A673 (cell line): ENCODE measurements around the gene MISP. TPM values are rescaled to one million over a fixed set of nuclear protein-coding genes. Genes with fewer than 3 reads are reported as not detected.

ENCODE experiments used
- BruUV-seq: library from RNA; stranded (reverse); fragments of 400-500 nt; replicated peaks from 2 replicates; lab custom pipeline; 2021; lab: Mats Ljungman, UMichigan
- CTCF ChIA-PET: fragments of 300-600 bp; sonication (Branson Sonifier 250); formaldehyde crosslinking; loops from one replicate; lab custom pipeline; 2022; ENCODE audit warnings: antibody characterized with exemption; lab: Charles Lee
- POLR2A ChIA-PET: fragments of 300-600 bp; sonication (Branson Sonifier 250); formaldehyde crosslinking; loops from one replicate; lab custom pipeline; 2022; ENCODE audit warnings: antibody characterized with exemption; ENCODE audit not compliant: low non-redundant PET; lab: Charles Lee
- DNase-seq: peaks from one replicate; pipeline ENCODE4 v3.0.0-alpha.2; 2015; ENCODE audit warnings: low spot score
- H3K27ac ChIP-seq: fragments of 200-600 bp; sonication (generic); 2 replicates; pipeline ENCODE4 v1.5.1; 2016; ENCODE audit warnings: mixed run types, low read depth, mild to moderate bottlenecking, mixed read lengths, antibody characterized with exemption, low read length; ENCODE audit not compliant: poor library complexity, severe bottlenecking
- H3K27me3 ChIP-seq: fragments of 200-600 bp; sonication (generic); replicated peaks from 2 replicates; pipeline ENCODE4 v1.6.1; 2017; ENCODE audit warnings: mixed run types, low read depth, mild to moderate bottlenecking, mixed read lengths, antibody characterized with exemption, low read length; ENCODE audit not compliant: insufficient read depth, poor library complexity
- H3K36me3 ChIP-seq: fragments of 200-600 bp; sonication (generic); 2 replicates; pipeline ENCODE4 v1.6.1; 2016; ENCODE audit warnings: mixed run types, mild to moderate bottlenecking, mixed read lengths, antibody characterized with exemption, low read length; ENCODE audit not compliant: insufficient read depth, poor library complexity, severe bottlenecking
- H3K4me1 ChIP-seq: fragments of 200-600 bp; sonication (generic); 2 replicates; pipeline ENCODE4 v1.6.1; 2017; ENCODE audit warnings: mixed run types, mild to moderate bottlenecking, mixed read lengths, antibody characterized with exemption, low read length; ENCODE audit not compliant: insufficient read depth, poor library complexity, severe bottlenecking
- H3K4me3 ChIP-seq: fragments of 200-600 bp; sonication (generic); 2 replicates; pipeline ENCODE4 v1.5.1; 2016; ENCODE audit warnings: low read depth, mixed run types, mild to moderate bottlenecking, mixed read lengths, low read length; ENCODE audit not compliant: poor library complexity, severe bottlenecking
- H3K9me3 ChIP-seq: fragments of 200-600 bp; sonication (generic); 2 replicates; pipeline ENCODE4 v1.6.1; 2016; ENCODE audit warnings: mixed run types, low read depth, mild to moderate bottlenecking, mixed read lengths, antibody characterized with exemption, low read length; ENCODE audit not compliant: poor library complexity, severe bottlenecking
- EZH2 ChIP-seq: fragments of 200-600 bp; sonication (generic); IDR thresholded peaks from 2 replicates; pipeline ENCODE4 v1.6.1; 2017; ENCODE audit warnings: borderline replicate concordance, low read depth, mild to moderate bottlenecking, mixed read lengths, antibody characterized with exemption, low read length; ENCODE audit not compliant: poor library complexity, severe bottlenecking
- intact Hi-C: fragments of 100-400 bp; cut with micrococcal nuclease; formaldehyde crosslinking; loops from one replicate; pipeline ENCODE4 v1.10.0; 2022; ENCODE audit not compliant: unreplicated experiment
- total RNA-seq: library from RNA; stranded (reverse); gene quantifications from 2 replicates; pipeline ENCODE4 v1.2.3, GENCODE V29; 2021
- TF ChIP-seq, protein P1 (sequence below): fragments of 300-800, 200-600 bp; sonication (generic); conservative IDR thresholded peaks from 2 replicates; pipeline ENCODE4 v1.5.1; 2017; ENCODE audit warnings: low read depth, mild to moderate bottlenecking, antibody characterized with exemption, low read length, moderate library complexity, mixed read lengths

Gene MISP
- total RNA-seq, 1 experiment from 2014 or later = 0.11 TPM

DNA sequence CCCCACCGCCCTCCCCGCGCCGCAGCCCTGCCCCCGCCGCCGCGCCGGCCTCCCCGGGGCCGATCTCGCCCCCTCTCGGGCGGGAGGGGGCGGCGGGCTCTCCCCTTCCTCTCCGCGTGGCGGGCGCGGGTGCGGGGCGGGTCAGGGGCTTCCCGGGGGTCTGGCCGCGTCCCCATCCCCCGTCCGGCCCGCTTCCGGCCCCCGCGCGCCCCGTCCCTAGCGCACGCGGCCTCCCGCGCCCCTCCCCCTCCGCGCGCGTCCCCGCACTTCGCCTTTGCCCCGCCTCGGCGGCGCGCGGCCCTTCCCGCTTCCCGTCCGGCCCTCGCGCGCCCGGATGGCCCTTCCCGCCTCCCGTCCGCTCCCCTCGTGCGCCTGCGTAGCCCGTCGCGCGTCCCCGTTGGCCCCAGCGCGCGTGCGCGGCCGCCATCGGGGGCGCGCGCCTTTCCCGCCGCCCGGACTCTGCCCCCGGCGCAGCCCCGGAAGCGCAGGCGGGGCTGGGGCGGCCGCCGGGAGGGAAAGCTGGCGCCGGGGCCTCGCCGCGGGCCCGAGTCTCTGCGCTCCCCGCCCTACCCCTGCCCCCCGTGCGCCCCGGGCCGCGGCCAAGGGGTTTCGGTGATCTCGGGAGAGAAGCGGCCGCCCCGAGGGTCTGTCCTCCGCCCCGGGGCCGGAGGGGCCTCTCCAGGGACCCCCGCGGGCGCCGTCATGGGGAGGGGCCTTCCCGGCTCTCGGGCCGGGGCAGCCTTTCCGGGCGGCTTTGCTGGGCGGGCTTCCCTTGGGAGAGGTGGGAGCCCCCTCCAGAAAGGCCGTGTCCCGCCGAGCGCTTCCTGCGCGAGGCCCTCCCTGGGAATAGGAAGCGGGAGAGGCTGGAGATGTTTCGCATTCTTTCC lies 46.9 kb downstream of the MISP start:
- no TSS peak for BruUV-seq
- Histone ChIP-seq H3K4me1 (peaks cover 48% of the 10 kb centered on the region), H3K36me3 (peaks cover 34% of the 10 kb centered on the region), H3K27me3 (no peaks in the 10 kb centered on the region), H3K9me3 (no peaks in the 10 kb centered on the region), H3K27ac (peak overlapping the region; percentile 99), H3K4me3 (peak overlapping the region; percentile 99)
- POLR2A ChIA-PET = interaction anchor here (0.5 to 0.6 kb wide), 2 partner anchors 9 to 117 kb away, joined by 3 to 4 read pairs; no protein-coding TSS in a partner anchor
- intact Hi-C loops = no loop called here
- no peak for TF ChIP-seq EZH2
- TF ChIP-seq, protein P1, sequence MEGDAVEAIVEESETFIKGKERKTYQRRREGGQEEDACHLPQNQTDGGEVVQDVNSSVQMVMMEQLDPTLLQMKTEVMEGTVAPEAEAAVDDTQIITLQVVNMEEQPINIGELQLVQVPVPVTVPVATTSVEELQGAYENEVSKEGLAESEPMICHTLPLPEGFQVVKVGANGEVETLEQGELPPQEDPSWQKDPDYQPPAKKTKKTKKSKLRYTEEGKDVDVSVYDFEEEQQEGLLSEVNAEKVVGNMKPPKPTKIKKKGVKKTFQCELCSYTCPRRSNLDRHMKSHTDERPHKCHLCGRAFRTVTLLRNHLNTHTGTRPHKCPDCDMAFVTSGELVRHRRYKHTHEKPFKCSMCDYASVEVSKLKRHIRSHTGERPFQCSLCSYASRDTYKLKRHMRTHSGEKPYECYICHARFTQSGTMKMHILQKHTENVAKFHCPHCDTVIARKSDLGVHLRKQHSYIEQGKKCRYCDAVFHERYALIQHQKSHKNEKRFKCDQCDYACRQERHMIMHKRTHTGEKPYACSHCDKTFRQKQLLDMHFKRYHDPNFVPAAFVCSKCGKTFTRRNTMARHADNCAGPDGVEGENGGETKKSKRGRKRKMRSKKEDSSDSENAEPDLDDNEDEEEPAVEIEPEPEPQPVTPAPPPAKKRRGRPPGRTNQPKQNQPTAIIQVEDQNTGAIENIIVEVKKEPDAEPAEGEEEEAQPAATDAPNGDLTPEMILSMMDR = no peak
- CTCF ChIA-PET = no interaction called here
- DNase-seq = peak; percentile 96

DNA sequence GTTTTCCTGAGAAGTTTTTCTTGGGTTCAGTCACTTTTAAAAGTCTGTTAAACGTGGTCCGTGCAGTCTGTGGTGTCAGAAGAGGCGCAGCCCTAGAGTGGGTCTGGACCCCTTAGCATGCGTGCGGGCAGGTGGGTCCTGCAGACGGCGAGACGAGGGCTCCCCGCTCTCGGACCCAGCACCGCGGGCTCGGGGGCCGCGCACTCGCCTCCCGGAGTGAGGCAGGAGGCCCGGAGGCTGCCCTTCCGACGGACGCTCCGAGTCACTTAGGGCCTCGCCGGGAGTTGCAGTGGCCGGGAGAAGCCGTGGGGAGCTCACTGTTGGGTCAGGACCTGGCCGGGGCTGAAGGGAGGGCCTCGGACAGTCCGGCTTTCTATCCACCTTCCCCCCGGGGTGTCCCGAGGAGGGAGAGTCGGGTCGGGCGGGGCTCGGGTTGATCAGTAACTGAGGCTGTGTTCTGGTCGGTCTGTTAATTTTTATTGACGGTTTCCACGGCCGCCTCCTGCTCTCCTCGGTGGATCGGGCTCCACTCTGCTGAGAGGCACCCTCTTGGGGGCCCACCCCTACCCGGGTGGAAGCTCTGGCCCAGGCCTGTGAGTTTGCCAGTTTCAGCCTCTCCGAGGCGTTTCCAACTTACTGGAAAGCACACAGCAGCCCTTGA lies 47.6 kb downstream of the MISP start:
- ChIA-PET CTCF (interaction anchor here (1.0 kb wide), 1 partner anchor 64 kb away, joined by 3 read pairs; no protein-coding TSS in a partner anchor), POLR2A (interaction anchor here (0.5 to 0.6 kb wide), 2 partner anchors 9 to 118 kb away, joined by 3 to 4 read pairs; no protein-coding TSS in a partner anchor)
- H3K27ac ChIP-seq = peak overlapping the region; percentile 99
- peaks cover 39% of the 10 kb centered on the region for H3K36me3 ChIP-seq
- peak overlapping the region; percentile 99 for H3K4me3 ChIP-seq
- no peak for DNase-seq
- TF ChIP-seq, protein P1 = no peak
- no peak for TF ChIP-seq EZH2
- H3K9me3 ChIP-seq = no peaks in the 10 kb centered on the region
- BruUV-seq = no TSS peak
- peaks cover 56% of the 10 kb centered on the region for H3K4me1 ChIP-seq
- intact Hi-C loops = no loop called here
- H3K27me3 ChIP-seq = no peaks in the 10 kb centered on the region

DNA sequence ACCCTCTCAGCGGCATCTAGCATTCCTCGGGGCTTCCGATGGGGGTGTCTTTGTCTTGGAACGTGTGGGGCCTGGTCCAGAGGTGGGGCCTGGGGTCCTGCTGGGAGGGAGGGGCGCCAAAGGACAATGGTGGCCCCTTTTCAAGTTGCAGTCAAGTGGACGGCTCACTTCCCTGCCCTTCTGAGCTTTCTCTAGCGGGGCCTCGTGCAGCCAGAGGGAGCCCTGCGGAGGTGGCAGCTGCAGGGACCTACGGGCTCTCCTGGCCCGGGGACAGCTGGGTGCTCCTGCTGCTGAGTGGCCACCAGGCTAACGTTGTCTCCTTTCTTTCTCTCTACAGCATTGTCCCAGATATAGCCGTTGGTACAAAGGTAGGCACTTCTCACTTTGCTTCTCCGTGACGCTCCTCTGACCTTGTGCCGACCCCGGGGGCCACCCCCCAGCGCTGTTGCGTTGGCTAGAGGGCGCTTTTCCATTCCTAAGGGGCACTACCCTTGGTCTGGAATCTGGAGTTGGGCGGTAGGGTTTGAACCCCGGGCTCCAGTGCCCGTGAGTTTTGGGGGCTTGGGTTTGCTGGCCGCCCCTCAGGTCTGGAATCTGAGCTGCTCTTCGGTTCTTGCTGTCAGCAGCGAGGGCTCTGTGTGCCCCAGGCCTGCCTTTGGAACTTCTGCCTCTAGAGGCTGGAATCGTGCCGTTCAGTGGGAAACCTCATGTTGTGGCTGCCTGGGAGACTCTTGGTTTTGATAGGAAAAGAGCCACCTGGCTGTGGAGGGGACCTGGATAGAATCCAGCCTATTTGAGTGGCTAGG lies 48.4 kb downstream of the MISP start:
- ChIA-PET CTCF (interaction anchor here (0.6 to 1.0 kb wide), 2 partner anchors 65 to 304 kb away, joined by 3 to 4 read pairs; no protein-coding TSS in a partner anchor), POLR2A (no interaction called here)
- TF ChIP-seq, protein P1 = peak; percentile 21; the same call in 1 of the 2 replicates
- no peak for TF ChIP-seq EZH2
- Histone ChIP-seq H3K9me3 (no peaks in the 10 kb centered on the region), H3K27ac (peak overlapping the region; percentile 99), H3K4me1 (peaks cover 59% of the 10 kb centered on the region), H3K27me3 (no peaks in the 10 kb centered on the region), H3K4me3 (peak overlapping the region; percentile 99), H3K36me3 (peaks cover 47% of the 10 kb centered on the region)
- intact Hi-C loops = no loop called here
- DNase-seq = peak; percentile 72
- BruUV-seq = no TSS peak
